Measurements from ENCODE around the gene TBX21. TPM values are rescaled to one million over a fixed set of nuclear protein-coding genes. Genes with fewer than 3 reads are reported as not detected.

TBX21 gene
- total RNA-seq, 4 donors from 2014 or later, result 1.1 to 4.5 (median 2.9) TPM; not detected in 1

- 77 to 85% methylated on average over 5 of the region's 5 CpGs for WGBS, 2 donors
- H3K36me3 ChIP-seq, result peaks cover 0 to 38% (median 0%) of the 10 kb centered on the region in 3 donors
- intact Hi-C loops (cut with DNase I), result no loop called here
- H3K9me3 ChIP-seq, result no peaks in the 10 kb centered on the region
- H3K4me1 ChIP-seq, result peaks cover 0 to 45% (median 13%) of the 10 kb centered on the region in 3 donors
- no peak overlapping the region for H3K4me3 ChIP-seq
- H3K27ac ChIP-seq, result no peak overlapping the region
- no peaks in the 10 kb centered on the region for H3K27me3 ChIP-seq
- no peak for TF ChIP-seq POLR2A (IDR thresholded peaks at IDR 0.05)
- TF ChIP-seq, protein P1, sequence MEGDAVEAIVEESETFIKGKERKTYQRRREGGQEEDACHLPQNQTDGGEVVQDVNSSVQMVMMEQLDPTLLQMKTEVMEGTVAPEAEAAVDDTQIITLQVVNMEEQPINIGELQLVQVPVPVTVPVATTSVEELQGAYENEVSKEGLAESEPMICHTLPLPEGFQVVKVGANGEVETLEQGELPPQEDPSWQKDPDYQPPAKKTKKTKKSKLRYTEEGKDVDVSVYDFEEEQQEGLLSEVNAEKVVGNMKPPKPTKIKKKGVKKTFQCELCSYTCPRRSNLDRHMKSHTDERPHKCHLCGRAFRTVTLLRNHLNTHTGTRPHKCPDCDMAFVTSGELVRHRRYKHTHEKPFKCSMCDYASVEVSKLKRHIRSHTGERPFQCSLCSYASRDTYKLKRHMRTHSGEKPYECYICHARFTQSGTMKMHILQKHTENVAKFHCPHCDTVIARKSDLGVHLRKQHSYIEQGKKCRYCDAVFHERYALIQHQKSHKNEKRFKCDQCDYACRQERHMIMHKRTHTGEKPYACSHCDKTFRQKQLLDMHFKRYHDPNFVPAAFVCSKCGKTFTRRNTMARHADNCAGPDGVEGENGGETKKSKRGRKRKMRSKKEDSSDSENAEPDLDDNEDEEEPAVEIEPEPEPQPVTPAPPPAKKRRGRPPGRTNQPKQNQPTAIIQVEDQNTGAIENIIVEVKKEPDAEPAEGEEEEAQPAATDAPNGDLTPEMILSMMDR (IDR thresholded peaks at IDR 0.05), result no peak
- DNase-seq, result no peak
These were observed 29.4 kb upstream of the TBX21 start for GRCh38 chr17:47703671-47704070.

- no peak overlapping the region for H3K27ac ChIP-seq
- peaks cover 0 to 43% (median 13%) of the 10 kb centered on the region in 3 donors for H3K4me1 ChIP-seq
- H3K36me3 ChIP-seq, result peaks cover 0 to 37% (median 0%) of the 10 kb centered on the region in 3 donors
- no peak for DNase-seq
- H3K9me3 ChIP-seq, result no peaks in the 10 kb centered on the region
- H3K4me3 ChIP-seq, result no peak overlapping the region
- TF ChIP-seq, protein P1 (IDR thresholded peaks at IDR 0.05), result no peak
- no peak for TF ChIP-seq POLR2A (IDR thresholded peaks at IDR 0.05)
- H3K27me3 ChIP-seq, result no peaks in the 10 kb centered on the region
- 78 to 83% methylated on average over 4 to 11 of the region's 14 CpGs for WGBS, 2 donors
- intact Hi-C loops (cut with DNase I), result no loop called here
These were observed 28.9 kb upstream of the TBX21 start for GRCh38 chr17:47704116-47704515.

GRCh38 chr17:47704736-47705135, 28.3 kb upstream of the TBX21 start:
- Histone ChIP-seq H3K27ac (no peak overlapping the region), H3K4me3 (no peak overlapping the region), H3K27me3 (no peaks in the 10 kb centered on the region), H3K9me3 (no peaks in the 10 kb centered on the region), H3K4me1 (peaks cover 0 to 47% (median 13%) of the 10 kb centered on the region in 3 donors), H3K36me3 (peaks cover 0 to 37% (median 0%) of the 10 kb centered on the region in 3 donors)
- WGBS, 2 donors, result 58 to 71% methylated on average over 5 to 6 of the region's 6 CpGs
- TF ChIP-seq, protein P1 (IDR thresholded peaks at IDR 0.05), result no peak
- TF ChIP-seq POLR2A (IDR thresholded peaks at IDR 0.05), result no peak
- DNase-seq, result no peak
- intact Hi-C loops (cut with DNase I), result no loop called here

DNA sequence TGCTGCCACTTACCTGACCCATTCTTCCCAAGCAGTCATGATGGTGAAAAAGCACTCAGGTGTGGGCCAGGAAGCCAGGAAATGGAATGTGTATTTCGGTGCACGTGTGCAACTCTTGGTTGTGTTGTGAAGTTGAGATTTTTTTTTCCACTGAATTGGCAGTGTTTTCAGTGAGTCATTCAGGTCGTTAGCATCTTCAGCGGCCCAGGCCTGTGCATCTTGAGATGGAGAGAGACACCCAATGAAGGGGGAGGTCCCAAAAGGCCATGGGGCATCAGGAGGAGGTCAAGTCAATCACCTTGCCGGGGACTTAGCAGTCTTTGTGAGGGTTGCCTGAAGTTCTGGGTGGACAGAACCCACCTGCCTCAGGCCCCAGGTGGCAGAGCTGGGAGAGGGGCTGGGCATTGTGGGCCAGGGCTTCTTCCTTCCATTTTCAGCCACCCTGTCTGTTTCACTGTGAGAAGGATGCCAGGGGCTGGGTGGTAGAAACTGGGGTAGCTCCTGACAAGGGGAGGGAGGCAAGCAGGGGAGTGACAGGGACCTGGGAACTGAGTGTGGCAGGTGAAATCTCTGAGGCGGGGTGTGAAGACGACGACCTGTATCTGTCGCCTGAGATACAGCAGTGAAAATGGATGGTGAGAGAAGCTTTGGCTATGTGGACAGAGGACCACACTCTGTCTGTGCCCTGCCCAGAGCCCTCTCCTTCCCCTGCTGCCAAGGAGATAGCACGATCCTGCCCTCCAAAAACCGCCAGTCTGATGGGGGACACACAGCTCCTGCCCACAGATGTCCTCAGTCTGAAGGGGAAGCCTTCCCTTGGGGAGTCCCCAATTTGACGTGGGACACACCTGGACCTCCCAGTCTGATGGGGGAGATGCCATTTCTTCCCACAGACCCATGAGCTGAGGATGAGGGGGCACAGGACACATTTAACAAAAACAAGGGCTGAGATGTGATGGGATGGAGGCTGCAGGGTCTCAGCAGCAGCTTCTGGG, 27.2 kb upstream of the TBX21 start:
- 56 to 61% methylated on average over 9 to 10 of the region's 12 CpGs for WGBS, 2 donors
- Histone ChIP-seq H3K27ac (no peak overlapping the region), H3K9me3 (no peaks in the 10 kb centered on the region), H3K27me3 (no peaks in the 10 kb centered on the region), H3K4me1 (peaks cover 0 to 47% (median 13%) of the 10 kb centered on the region in 3 donors), H3K4me3 (no peak overlapping the region), H3K36me3 (peaks cover 0 to 39% (median 6%) of the 10 kb centered on the region in 3 donors)
- no peak for DNase-seq
- intact Hi-C loops (cut with DNase I), result no loop called here
- no peak for TF ChIP-seq POLR2A (IDR thresholded peaks at IDR 0.05)
- TF ChIP-seq, protein P1 (IDR thresholded peaks at IDR 0.05), result no peak
